H1 (cell line): ENCODE data around the gene SEMA3C. TPM values are rescaled to one million over a fixed set of nuclear protein-coding genes. Genes with fewer than 3 reads are reported as not detected.

Experiments
- CTCF ChIA-PET: fragments of 300-600 bp; sonication (Branson Sonifier 250); formaldehyde crosslinking; loops from one replicate; lab custom pipeline; 2021; ENCODE audit not compliant: partially characterized antibody; lab: Charles Lee
- POLR2A ChIA-PET: fragments of 300-600 bp; sonication (Branson Sonifier 250); formaldehyde crosslinking; loops from one replicate; lab custom pipeline; 2021; ENCODE audit warnings: inconsistent platforms; ENCODE audit not compliant: partially characterized antibody; lab: Charles Lee
- DNase-seq, 2 experiments: peaks; one replicate each; pipeline versions ENCODE4 v3.0.0 to v3.0.0-alpha.2; 2010 to 2022; ENCODE audit warnings: low spot score in 2 of 2, low read depth in 1 of 2, mixed read lengths in 1 of 2
- FAIRE-seq: peaks from 2 replicates; lab custom pipeline; 2011; peaks lifted over from hg19 to GRCh38; lab: Jason Lieb, UNC
- H2AFZ ChIP-seq: 2 replicates; pipeline ENCODE4 v1.8.1; 2012; ENCODE audit warnings: low read length, inconsistent platforms
- H2AK5ac ChIP-seq: 2 replicates; pipeline ENCODE4 v1.6.1; 2013; ENCODE audit warnings: low read depth, low read length
- H2BK120ac ChIP-seq: replicated peaks from 2 replicates; pipeline ENCODE3; 2013; ENCODE audit warnings: low read depth, low read length, inconsistent platforms
- H2BK12ac ChIP-seq: 2 replicates; pipeline ENCODE4 v1.6.1; 2013; ENCODE audit warnings: low read depth, low read length
- H2BK15ac ChIP-seq: 2 replicates; pipeline ENCODE4 v1.6.1; 2013; ENCODE audit warnings: low read length
- H2BK20ac ChIP-seq: 2 replicates; pipeline ENCODE4 v1.6.1; 2013; ENCODE audit warnings: low read length
- H2BK5ac ChIP-seq: 2 replicates; pipeline ENCODE4 v1.6.1; 2013; ENCODE audit warnings: low read depth, low read length
- H3K14ac ChIP-seq: 2 replicates; pipeline ENCODE4 v1.6.1; 2013; ENCODE audit warnings: inconsistent platforms; ENCODE audit not compliant: insufficient read length
- H3K18ac ChIP-seq: 2 replicates; pipeline ENCODE4 v1.6.1; 2013; ENCODE audit warnings: low read length; ENCODE audit errors: extremely low read depth
- H3K23ac ChIP-seq: 2 replicates; pipeline ENCODE4 v1.6.1; 2013; ENCODE audit warnings: inconsistent platforms; ENCODE audit not compliant: insufficient read length
- H3K23me2 ChIP-seq: 2 replicates; pipeline ENCODE4 v1.6.1; 2013; ENCODE audit warnings: low read depth, low read length
- H3K27ac ChIP-seq: 2 replicates; pipeline ENCODE4 v1.6.1; 2011; ENCODE audit warnings: low read depth, low read length, inconsistent platforms
- H3K27me3 ChIP-seq, 4 experiments: replicated peaks in 1 of 4; 1 replicate in 1 of 4; 2 replicates in 3 of 4; pipeline versions ENCODE4 v1.6.1 to v1.8.1; 2011 to 2013; ENCODE audit warnings: low read length in 3 of 4, mild to moderate bottlenecking in 3 of 4, inconsistent platforms in 2 of 4, mixed read lengths in 2 of 4, moderate library complexity in 1 of 4; ENCODE audit not compliant: control insufficient read depth in 3 of 4, insufficient read depth in 3 of 4; ENCODE audit errors: extremely low read depth in 1 of 4
- H3K36me3 ChIP-seq, 4 experiments: 2 replicates each; pipeline versions ENCODE4 v1.6.1 to v1.8.1; 2011 to 2013; ENCODE audit warnings: mild to moderate bottlenecking in 4 of 4, low read length in 3 of 4, moderate library complexity in 2 of 4, control low read depth in 1 of 4, inconsistent platforms in 1 of 4; ENCODE audit not compliant: insufficient read depth in 4 of 4, control insufficient read depth in 2 of 4
- H3K4ac ChIP-seq: replicated peaks from 2 replicates; pipeline ENCODE3; 2013; ENCODE audit warnings: low read length, low read depth, mixed read lengths, inconsistent platforms; ENCODE audit not compliant: insufficient read length
- H3K4me1 ChIP-seq, 4 experiments: replicated peaks in 1 of 4; 1 replicate in 1 of 4; 2 replicates in 3 of 4; pipeline versions ENCODE4 v1.6.1 to v1.8.1; 2011 to 2013; ENCODE audit warnings: low read length in 3 of 4, inconsistent platforms in 2 of 4, mixed read lengths in 1 of 4; ENCODE audit not compliant: insufficient read depth in 4 of 4, control insufficient read depth in 3 of 4
- H3K4me2 ChIP-seq, 2 experiments: 2 replicates each; pipeline versions ENCODE4 v1.6.1 to v1.8.1; 2011 to 2013; ENCODE audit warnings: low read depth in 2 of 2, low read length in 2 of 2, control low read depth in 1 of 2, inconsistent platforms in 1 of 2, mild to moderate bottlenecking in 1 of 2; ENCODE audit not compliant: insufficient read depth in 1 of 2
- H3K4me3 ChIP-seq, 4 experiments: fragments of 200-600, 300-600 bp in 1 of 4; sonication (generic), shearing (Covaris generic), sonication (Bioruptor Twin) in 1 of 4; 2 replicates each; pipeline versions ENCODE4 v1.5.1 to v1.8.1; 2011 to 2016; ENCODE audit warnings: low read length in 4 of 4, low read depth in 3 of 4, control low read depth in 2 of 4, inconsistent platforms in 2 of 4, mild to moderate bottlenecking in 2 of 4, mixed read lengths in 1 of 4, moderate library complexity in 1 of 4; ENCODE audit not compliant: insufficient read depth in 2 of 4; ENCODE audit errors: extremely low read depth in 1 of 4
- H3K56ac ChIP-seq: replicated peaks from 2 replicates; pipeline ENCODE3; 2013; ENCODE audit warnings: low read depth, mild to moderate bottlenecking, mixed read lengths, low read length, inconsistent platforms; ENCODE audit not compliant: insufficient read length
- H3K79me1 ChIP-seq: 2 replicates; pipeline ENCODE4 v1.6.1; 2013; ENCODE audit warnings: low read depth, low read length, control low read depth
- H3K79me2 ChIP-seq, 2 experiments: 2 replicates each; pipeline versions ENCODE4 v1.6.1 to v1.8.1; 2012 to 2013; ENCODE audit warnings: low read length in 2 of 2, mild to moderate bottlenecking in 2 of 2, inconsistent platforms in 1 of 2; ENCODE audit not compliant: insufficient read depth in 2 of 2, control insufficient read depth in 1 of 2
- H3K9ac ChIP-seq, 4 experiments: replicated peaks in 1 of 4; 1 replicate in 1 of 4; 2 replicates in 3 of 4; pipeline versions ENCODE4 v1.6.1 to v1.8.1; 2011 to 2013; ENCODE audit warnings: low read depth in 3 of 4, low read length in 3 of 4, control low read depth in 2 of 4, mild to moderate bottlenecking in 2 of 4, moderate library complexity in 2 of 4, inconsistent platforms in 1 of 4; ENCODE audit errors: extremely low read depth in 1 of 4
- H3K9me3 ChIP-seq, 2 experiments: 2 replicates each; pipeline versions ENCODE4 v1.6.1 to v1.8.1; 2012 to 2013; ENCODE audit warnings: mild to moderate bottlenecking in 2 of 2, moderate library complexity in 2 of 2, control low read depth in 1 of 2, inconsistent platforms in 1 of 2, low read depth in 1 of 2, low read length in 1 of 2, mixed read lengths in 1 of 2; ENCODE audit not compliant: insufficient read depth in 2 of 2
- H4K20me1 ChIP-seq, 2 experiments: replicated peaks in 1 of 2; 2 replicates each; pipeline versions ENCODE3 to v1.8.1; 2011 to 2013; ENCODE audit warnings: inconsistent platforms in 2 of 2, low read length in 2 of 2, mild to moderate bottlenecking in 1 of 2; ENCODE audit not compliant: insufficient read depth in 2 of 2, control insufficient read depth in 1 of 2
- H4K5ac ChIP-seq: 2 replicates; pipeline ENCODE4 v1.6.1; 2013; ENCODE audit warnings: low read length, low read depth, mixed read lengths, inconsistent platforms; ENCODE audit not compliant: insufficient read length
- H4K8ac ChIP-seq: 2 replicates; pipeline ENCODE4 v1.8.0; 2013; ENCODE audit warnings: mild to moderate bottlenecking, moderate library complexity, low read length, inconsistent platforms; ENCODE audit not compliant: insufficient read depth; ENCODE audit errors: extremely low read depth
- H4K91ac ChIP-seq: replicated peaks from 2 replicates; pipeline ENCODE3; 2013; ENCODE audit warnings: low read length, mixed read lengths, inconsistent platforms; ENCODE audit not compliant: insufficient read length
- FOSL1 ChIP-seq: IDR thresholded peaks from 2 replicates; pipeline ENCODE4 v1.6.1; 2011; ENCODE audit warnings: mild to moderate bottlenecking, low read depth, low read length, moderate library complexity; ENCODE audit not compliant: insufficient read depth
- GABPA ChIP-seq: IDR thresholded peaks from 2 replicates; pipeline ENCODE4 v1.6.1; 2011; ENCODE audit warnings: mild to moderate bottlenecking, low read length, moderate library complexity, borderline replicate concordance; ENCODE audit not compliant: insufficient read depth
- RBBP5 ChIP-seq: IDR thresholded peaks from 2 replicates; pipeline ENCODE4 v1.7.1; 2012; ENCODE audit warnings: low read depth, mild to moderate bottlenecking, inconsistent platforms, low read length, moderate library complexity, borderline replicate concordance
- TAF7 ChIP-seq: optimal IDR thresholded peaks from 2 replicates; pipeline ENCODE3; 2011; ENCODE audit warnings: low read depth, mild to moderate bottlenecking, inconsistent platforms, low read length, moderate library complexity, borderline replicate concordance
- WGBS, 2 experiments: shearing (Covaris generic) in 1 of 2; methylation state at CpG; one replicate each; pipeline versions ENCODE4 v1.1.6 to v1.1.7; 2013 to 2015; ENCODE audit warnings: low lambda C conversion rate in 2 of 2, mixed read lengths in 2 of 2, inconsistent platforms in 1 of 2, low coverage in 1 of 2, missing lambda C conversion rate in 1 of 2; ENCODE audit not compliant: insufficient replicate concordance in 2 of 2, insufficient coverage in 1 of 2, insufficient read length in 1 of 2; ENCODE audit errors: extremely low coverage in 1 of 2, missing lambda C conversion rate in 1 of 2; 5-methylcytosine and 5-hydroxymethylcytosine counted together
- polyA plus RNA-seq, 7 experiments: library from polyadenylated mRNA; depleted of rRNA in 3 of 7; stranded (reverse) in 5 of 7; unstranded in 2 of 7; fragments of >200 nt in 5 of 7; fragments of 200-250 nt in 2 of 7; gene quantifications; 1 replicate in 5 of 7; 2 replicates in 1 of 7; 4 replicates in 1 of 7; pipeline versions ENCODE4 v1.2.1 to v1.2.3, GENCODE V29; 2011 to 2013; ENCODE audit warnings: missing spikeins in 2 of 7, mixed read lengths in 2 of 7
- total RNA-seq: library from RNA; stranded (reverse); fragmentation: NEBNext Ultra II Directional; extraction: Animal tissue kit (Norgen Biotek cat#: 25700); gene quantifications from 2 replicates; pipeline ENCODE4 v1.2.1, GENCODE V29; 2021

The SEMA3C gene
- total and polyA plus RNA-seq, 2 of the 8 experiments (the other 6 are each of a cell fraction or from before 2014, with no cell fraction given), result 0.15 to 1.4 TPM

DNA sequence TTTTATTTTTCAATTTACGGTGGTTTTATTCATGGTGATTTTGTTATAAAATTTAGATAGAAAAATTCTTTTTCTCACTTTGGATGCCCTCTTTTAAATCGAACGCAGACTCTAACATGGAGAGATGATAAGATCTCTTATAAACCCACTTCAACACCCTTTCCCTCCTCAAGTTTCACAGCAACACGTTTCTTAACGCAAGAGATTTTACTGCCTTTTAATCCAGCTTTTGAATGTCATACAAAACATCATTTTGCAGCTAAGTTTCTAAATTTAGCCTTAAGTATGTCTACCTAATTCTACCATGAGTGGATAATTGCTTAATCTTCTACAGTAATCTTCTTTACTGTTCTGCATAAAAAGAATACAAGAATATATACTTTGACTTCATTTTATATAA lies 70.0 kb downstream of the SEMA3C start:
- H3K4me3 ChIP-seq, result no peak overlapping the region
- no peak overlapping the region for H3K56ac ChIP-seq
- ChIA-PET POLR2A (no interaction called here), CTCF (interaction anchor here (0.7 kb wide), 1 partner anchor 22 kb away, joined by 3 read pairs; no protein-coding TSS in a partner anchor)
- no peaks in the 10 kb centered on the region for H3K9me3 ChIP-seq
- H4K91ac ChIP-seq, result no peak overlapping the region
- H3K79me1 ChIP-seq, result no peaks in the 10 kb centered on the region
- H4K8ac ChIP-seq, result no peak overlapping the region
- no peak overlapping the region for H3K4me2 ChIP-seq
- H3K23ac ChIP-seq, result no peak overlapping the region
- WGBS, 2 experiments, result 96% methylated on average over 5 of the region's 5 CpGs; no CpG with 5 or more reads in 1 of the 2 experiments
- H3K9ac ChIP-seq, result no peak overlapping the region
- peaks cover 0 to 4% (median 0%) of the 10 kb centered on the region in 4 experiments; a peak in 1 of 7 replicates for H3K4me1 ChIP-seq
- no peak overlapping the region for H2BK12ac ChIP-seq
- FAIRE-seq, result no peak
- H3K18ac ChIP-seq, result no peak overlapping the region
- H2AFZ ChIP-seq, result no peak overlapping the region
- no peak overlapping the region for H4K5ac ChIP-seq
- H2BK5ac ChIP-seq, result no peak overlapping the region
- no peaks in the 10 kb centered on the region for H3K36me3 ChIP-seq
- no peak overlapping the region for H2AK5ac ChIP-seq
- no peak overlapping the region for H3K14ac ChIP-seq
- H3K23me2 ChIP-seq, result no peaks in the 10 kb centered on the region
- no peaks in the 10 kb centered on the region for H3K79me2 ChIP-seq
- H2BK120ac ChIP-seq, result no peak overlapping the region
- no peaks in the 10 kb centered on the region for H4K20me1 ChIP-seq
- no peak overlapping the region for H3K27ac ChIP-seq
- no peaks in the 10 kb centered on the region for H3K27me3 ChIP-seq
- no peak overlapping the region for H2BK15ac ChIP-seq
- DNase-seq, result no peak
- H3K4ac ChIP-seq, result no peak overlapping the region
- H2BK20ac ChIP-seq, result no peak overlapping the region
- TF ChIP-seq GABPA, result no peak
- TF ChIP-seq TAF7, result no peak
- no peak for TF ChIP-seq RBBP5
- no peak for TF ChIP-seq FOSL1
